ENCODE data around the gene L1CAM. TPM values are rescaled to one million over a fixed set of nuclear protein-coding genes. Genes with fewer than 3 reads are reported as not detected.

L1CAM gene, protein sequence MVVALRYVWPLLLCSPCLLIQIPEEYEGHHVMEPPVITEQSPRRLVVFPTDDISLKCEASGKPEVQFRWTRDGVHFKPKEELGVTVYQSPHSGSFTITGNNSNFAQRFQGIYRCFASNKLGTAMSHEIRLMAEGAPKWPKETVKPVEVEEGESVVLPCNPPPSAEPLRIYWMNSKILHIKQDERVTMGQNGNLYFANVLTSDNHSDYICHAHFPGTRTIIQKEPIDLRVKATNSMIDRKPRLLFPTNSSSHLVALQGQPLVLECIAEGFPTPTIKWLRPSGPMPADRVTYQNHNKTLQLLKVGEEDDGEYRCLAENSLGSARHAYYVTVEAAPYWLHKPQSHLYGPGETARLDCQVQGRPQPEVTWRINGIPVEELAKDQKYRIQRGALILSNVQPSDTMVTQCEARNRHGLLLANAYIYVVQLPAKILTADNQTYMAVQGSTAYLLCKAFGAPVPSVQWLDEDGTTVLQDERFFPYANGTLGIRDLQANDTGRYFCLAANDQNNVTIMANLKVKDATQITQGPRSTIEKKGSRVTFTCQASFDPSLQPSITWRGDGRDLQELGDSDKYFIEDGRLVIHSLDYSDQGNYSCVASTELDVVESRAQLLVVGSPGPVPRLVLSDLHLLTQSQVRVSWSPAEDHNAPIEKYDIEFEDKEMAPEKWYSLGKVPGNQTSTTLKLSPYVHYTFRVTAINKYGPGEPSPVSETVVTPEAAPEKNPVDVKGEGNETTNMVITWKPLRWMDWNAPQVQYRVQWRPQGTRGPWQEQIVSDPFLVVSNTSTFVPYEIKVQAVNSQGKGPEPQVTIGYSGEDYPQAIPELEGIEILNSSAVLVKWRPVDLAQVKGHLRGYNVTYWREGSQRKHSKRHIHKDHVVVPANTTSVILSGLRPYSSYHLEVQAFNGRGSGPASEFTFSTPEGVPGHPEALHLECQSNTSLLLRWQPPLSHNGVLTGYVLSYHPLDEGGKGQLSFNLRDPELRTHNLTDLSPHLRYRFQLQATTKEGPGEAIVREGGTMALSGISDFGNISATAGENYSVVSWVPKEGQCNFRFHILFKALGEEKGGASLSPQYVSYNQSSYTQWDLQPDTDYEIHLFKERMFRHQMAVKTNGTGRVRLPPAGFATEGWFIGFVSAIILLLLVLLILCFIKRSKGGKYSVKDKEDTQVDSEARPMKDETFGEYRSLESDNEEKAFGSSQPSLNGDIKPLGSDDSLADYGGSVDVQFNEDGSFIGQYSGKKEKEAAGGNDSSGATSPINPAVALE
- total RNA-seq (2014; rRNA removed; shearing (Covaris generic); ENCODE audit: low replicate concordance): 0.30 TPM in 1 of 2 replicates, not detected in the other

DNA sequence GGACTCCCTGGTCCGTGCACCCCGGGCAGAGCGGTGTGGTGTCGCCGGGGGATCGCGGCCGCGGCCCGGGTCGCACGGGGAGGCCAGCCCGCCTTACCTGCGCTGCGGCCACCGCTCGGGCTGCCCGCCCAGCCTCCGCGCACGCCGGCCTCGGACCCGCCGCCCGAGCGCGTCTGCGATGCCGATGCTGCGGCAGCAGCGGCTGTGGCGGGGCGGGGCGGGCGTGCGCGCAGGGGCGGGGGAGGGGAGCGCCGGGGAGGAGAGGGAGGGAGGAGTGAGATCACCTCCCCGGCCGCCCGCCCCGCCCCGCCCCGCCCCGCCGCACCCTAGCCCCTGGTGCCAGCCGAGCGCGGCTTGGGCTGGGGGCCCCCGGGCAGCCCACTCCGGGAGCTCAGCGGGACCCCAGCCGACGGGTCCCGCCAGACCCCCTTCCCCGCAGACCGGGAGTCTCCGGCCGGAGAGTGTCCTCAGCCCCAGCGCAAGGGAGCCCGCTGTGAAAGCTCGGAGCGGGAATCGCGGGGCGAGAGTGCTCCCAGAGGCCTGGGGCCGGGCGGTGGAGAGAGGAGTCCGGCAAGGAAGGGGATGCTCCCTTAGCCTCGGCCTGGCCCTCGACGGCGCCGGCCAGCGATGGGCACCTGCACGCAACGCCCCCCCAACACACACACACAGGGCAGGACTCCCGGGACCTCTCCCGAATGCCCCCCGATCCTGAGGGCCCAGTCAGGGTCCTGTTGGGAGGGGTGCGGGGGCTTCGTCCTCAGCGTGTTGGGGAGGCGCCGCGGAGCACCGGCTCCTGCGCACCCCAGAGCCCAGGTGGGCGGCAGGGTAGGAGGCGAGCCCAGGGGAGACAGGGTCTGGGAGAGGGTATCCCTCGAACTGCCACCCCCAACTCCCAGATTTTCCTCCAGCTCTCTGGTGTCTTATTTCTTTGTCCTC, at the start of gene L1CAM:
Gene L1CAM, minus strand, starts transcription at position 206 of the 936 bp plus-strand sequence. CDS start 10,337 bp downstream, outside the sequence.
- Histone ChIP-seq H3K9me3 (no peaks in the 10 kb centered on the region), H3K36me3 (no peaks in the 10 kb centered on the region), H3K27me3 (peaks cover 6% of the 10 kb centered on the region; the same call in 1 of the 2 replicates), H3K4me3 (no peak within 1 kb of the TSS)
- no peak for DNase-seq

DNA sequence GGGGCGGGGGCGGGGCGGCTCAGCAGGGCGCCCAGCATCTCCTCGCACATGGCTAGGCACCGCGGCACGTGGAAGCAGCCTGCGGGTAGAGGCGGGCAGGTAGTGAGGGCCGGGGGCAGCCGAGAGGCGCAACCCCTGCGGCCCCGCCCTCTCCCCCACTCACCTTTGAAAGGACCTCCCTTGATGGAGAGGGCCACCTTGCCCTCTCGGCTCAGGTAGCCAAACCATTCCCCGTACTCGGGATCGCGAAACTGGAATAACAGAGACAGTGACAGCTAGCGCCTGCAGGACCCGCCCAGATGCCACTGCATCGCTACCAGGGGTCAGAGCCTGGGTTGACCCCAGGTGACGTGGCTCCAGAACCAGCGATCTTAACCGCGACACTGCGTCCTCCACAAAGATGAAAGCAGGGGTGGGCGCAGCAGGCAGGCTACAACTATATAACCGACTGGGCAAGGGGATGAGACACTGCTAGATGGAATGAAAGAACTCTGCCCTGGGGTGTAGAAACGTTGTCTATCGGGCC, 49.4 kb upstream of the L1CAM start:
- Histone ChIP-seq H3K36me3 (peaks cover 4% of the 10 kb centered on the region; the same call in 1 of the 2 replicates), H3K4me3 (peak overlapping the region; percentile 28), H3K27me3 (no peaks in the 10 kb centered on the region), H3K9me3 (no peaks in the 10 kb centered on the region)
- DNase-seq: no peak

DNA sequence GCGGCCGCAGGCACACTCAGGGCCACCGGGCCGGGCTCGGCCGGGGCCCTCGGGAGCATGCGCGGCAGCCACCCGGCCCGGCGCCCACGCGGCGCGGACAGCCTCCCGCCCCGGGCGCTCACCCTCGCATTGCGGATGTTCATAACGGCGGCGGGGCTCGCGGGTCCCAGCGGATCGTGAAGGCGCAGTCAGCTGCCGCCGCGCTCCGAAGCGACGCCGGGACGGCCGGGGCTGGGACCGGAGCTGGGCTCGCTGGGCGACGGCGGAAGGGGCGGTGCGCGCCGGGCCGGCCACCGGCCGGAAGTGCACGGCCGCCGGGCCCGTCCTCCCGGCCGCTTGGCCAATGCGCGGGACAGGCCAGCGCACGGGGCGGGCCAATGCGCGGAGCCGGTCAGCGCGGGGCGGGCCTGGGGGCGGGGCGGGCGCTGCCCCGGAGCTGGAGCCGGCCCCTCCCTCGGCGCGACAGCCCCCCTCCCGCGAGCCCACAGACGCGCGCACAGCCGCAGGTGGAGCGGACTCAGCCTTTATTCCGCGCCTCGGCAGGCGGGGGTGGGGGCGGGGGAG, 48.9 kb upstream of the L1CAM start, which contains the start of gene NAA10:
Gene NAA10, minus strand, starts transcription at position 276 of the 564 bp plus-strand sequence. Its CDS starts 133 bp downstream, at position 143.
- Histone ChIP-seq H3K4me3 (peak within 1 kb of the TSS; percentile 65), H3K27me3 (no peaks in the 10 kb centered on the region), H3K9me3 (no peaks in the 10 kb centered on the region), H3K36me3 (peaks cover 4% of the 10 kb centered on the region; the same call in 1 of the 2 replicates)
- DNase-seq: peak; percentile 76

DNA sequence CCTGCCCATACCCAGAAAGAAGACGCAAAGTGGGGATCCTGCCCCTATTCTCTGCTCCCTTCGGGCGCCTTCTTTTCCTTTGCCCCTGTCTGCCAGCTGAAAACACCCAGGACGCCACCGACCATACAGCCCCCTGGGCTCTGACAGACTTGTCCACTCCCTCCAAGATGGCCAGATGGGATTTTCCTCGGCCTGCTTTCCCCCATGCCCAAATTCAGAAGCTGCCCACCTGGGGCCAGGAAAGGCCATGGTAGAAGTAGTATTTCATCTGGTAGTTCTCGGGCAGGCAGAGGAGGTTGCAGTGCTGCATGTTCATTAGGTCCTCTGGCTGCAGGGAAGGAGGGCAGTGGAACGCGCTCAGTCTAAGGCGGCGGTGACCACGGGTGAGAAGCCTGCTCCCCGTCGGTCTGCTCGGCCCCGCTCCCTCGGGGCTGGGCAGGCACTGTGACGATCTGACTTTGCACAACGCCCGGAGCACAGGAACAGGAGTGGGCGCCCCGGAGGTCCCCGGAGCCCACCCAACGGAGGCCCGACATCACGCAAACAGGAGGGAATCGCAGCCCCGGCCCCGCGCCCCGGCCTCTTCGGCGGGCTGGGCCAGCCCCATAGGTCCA, 48.3 kb upstream of the L1CAM start:
- DNase-seq: no peak
- Histone ChIP-seq H3K9me3 (no peaks in the 10 kb centered on the region), H3K4me3 (peak overlapping the region; percentile 65), H3K27me3 (no peaks in the 10 kb centered on the region), H3K36me3 (peaks cover 4% of the 10 kb centered on the region; the same call in 1 of the 2 replicates)

DNA sequence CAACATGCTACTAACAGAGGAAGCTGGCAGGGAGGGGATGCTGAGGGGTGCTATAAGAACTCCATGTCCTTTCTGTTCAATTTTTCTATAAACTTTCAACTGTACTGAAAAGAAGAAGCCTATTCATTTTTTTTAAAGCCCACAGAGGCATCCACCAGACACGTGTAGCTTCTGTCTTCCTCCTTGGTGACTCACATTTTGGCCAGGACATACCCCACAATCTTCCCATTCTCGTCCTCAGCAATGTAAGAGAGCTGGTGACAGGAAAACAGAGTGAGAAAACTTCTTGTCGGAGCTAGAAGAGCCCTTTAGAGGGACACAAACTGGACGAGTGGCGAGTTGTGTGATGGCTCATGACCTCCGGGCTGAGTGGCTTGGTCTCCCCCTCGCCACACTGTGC, 47.8 kb upstream of the L1CAM start:
- H3K9me3 ChIP-seq: no peaks in the 10 kb centered on the region
- no peaks in the 10 kb centered on the region for H3K27me3 ChIP-seq
- DNase-seq: no peak
- peaks cover 4% of the 10 kb centered on the region; the same call in 1 of the 2 replicates for H3K36me3 ChIP-seq
- peak overlapping the region; percentile 65 for H3K4me3 ChIP-seq

DNA sequence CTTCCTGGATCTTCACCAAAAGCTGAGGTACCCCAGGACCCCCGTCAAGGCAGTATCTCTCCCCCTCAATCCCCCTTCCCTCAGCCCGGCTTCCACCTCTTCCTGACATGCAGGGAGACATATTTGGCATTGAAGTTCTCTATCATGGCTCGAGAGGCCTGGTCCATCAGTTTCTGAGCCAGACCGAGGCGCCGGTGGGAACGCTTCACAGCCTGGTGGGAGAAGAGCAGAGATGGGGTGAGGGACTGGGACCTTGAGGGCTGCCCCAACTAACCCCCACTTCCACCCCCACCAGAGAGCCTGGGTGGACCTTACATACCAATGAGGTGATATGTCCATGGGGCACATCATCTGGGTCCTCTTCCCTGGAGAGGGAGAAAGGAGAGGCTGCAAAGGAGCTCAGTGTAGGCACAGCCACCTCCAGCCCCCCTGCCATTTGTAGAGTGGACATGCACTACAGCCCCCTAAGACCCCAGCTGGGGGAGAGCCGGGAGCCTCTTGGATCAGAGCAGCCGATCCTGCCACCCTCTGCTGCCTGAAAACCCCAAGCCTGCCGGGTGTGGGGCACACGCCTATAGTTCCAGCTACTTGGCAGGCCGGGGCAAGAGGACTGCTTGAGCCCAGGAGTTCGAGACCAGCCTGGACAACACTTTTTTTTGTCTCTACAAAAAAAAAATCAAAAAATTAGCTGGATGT, 46.4 kb upstream of the L1CAM start:
- Histone ChIP-seq H3K36me3 (peaks cover 4% of the 10 kb centered on the region; the same call in 1 of the 2 replicates), H3K27me3 (no peaks in the 10 kb centered on the region), H3K9me3 (no peaks in the 10 kb centered on the region), H3K4me3 (no peak overlapping the region)
- no peak for DNase-seq

DNA sequence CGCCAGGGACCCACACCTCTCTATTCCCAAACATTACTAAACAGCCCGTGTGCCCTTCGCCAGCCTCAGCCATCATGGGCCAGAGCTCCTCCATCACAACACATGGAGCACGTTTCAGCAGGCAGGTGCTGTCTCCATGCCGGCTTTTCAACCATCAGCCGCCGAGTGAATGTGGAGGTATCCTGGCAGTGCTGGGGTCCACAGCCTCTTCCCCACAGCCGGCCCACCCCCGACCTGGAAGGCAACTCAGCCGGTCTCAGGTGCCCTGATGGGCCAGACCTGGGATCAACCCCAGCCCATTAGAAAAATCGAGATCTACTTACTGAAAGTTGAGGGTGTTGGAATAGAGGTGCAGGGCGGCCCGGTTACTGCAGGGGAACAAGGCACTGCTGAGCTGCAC, 45.8 kb upstream of the L1CAM start:
- no peak for DNase-seq
- Histone ChIP-seq H3K4me3 (no peak overlapping the region), H3K27me3 (no peaks in the 10 kb centered on the region), H3K9me3 (no peaks in the 10 kb centered on the region), H3K36me3 (peaks cover 4% of the 10 kb centered on the region; the same call in 1 of the 2 replicates)

DNA sequence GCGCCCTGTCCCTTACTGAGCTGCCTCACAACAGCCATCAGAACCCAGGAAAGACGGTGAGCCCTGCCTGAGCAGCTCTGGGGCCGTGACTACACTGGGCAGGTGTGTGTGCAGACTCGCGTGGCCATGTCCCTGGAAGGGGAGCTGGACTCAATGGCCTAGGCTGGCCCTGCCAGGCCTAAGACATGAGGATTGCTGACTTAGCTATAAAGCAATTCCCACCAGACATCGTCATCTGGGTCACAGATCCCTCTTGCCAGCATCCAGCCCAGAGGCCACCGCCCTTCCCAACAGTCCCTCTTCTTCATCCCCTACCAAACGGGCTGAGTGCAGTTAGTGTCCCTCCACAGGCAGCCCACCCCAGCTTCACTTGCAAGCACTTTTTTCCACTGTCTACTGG, 45.2 kb upstream of the L1CAM start:
- DNase-seq: no peak
- Histone ChIP-seq H3K4me3 (no peak overlapping the region), H3K36me3 (peaks cover 4% of the 10 kb centered on the region; the same call in 1 of the 2 replicates), H3K27me3 (no peaks in the 10 kb centered on the region), H3K9me3 (no peaks in the 10 kb centered on the region)

DNA sequence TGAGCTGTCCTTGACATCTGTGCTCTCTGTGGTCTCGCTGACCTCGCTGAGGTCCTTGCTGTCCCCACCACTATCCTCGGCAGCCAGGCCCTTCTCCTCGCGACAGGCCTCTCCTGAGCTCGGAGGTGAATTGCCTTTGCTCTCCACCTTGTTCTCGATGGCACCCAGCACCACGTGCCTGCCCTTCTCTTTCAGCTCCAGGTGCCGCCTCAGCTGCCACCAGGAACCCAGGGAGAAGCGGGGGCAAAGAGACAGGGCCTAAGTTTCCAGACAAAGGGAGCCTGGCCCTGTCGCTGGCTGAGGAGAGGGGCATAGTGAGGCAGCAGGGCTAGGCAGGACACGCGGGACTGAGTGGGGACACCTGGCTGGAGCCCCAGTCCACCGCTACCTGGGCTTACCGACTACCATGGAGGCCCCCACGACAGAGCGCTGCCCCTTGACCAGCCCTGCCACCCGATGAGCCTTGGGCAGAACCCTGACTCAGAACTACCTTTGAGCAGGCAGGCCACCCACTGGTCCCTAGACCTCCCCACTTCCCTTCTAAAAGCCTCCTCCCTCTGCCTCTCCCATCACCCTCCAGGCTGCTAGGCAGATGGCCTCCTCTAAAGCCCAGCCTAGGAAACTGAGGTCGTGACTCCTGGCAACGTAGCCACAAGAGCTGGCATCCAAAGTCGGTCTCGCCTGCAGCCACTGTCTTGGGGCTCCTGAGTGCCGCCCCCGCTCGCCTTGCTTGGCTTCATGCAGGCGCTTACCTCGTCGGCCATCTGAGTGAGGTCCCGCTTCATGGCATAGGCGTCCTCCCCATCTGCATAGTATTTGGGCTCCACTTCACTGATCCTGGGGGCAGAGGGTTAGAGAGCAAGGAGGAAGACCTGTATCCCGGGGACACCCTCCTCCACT, 44.3 kb upstream of the L1CAM start:
- no peak for DNase-seq
- Histone ChIP-seq H3K27me3 (no peaks in the 10 kb centered on the region), H3K9me3 (no peaks in the 10 kb centered on the region), H3K36me3 (peaks cover 4% of the 10 kb centered on the region; the same call in 1 of the 2 replicates), H3K4me3 (no peak overlapping the region)

DNA sequence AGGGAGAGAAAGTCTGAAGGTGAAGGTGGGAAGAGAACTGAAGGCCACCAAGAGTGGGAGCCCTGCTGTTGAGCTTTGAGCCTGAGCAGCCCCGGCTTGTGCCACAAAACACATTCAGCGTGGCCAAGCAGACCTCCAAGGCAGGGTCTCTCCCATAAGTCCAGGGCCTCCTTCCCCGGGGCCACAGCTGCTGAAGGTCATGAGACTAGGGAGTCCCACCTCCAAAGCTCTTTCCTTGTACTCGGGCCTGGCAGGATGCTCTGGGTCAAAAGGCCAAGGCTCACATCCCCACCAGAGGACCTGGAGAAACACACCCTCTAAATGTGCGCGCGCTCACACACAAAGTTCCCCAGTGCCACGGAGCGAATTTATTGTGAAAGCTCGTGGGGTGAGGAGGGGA, 43.6 kb upstream of the L1CAM start:
- H3K27me3 ChIP-seq: no peaks in the 10 kb centered on the region
- H3K4me3 ChIP-seq: no peak overlapping the region
- no peak for DNase-seq
- H3K36me3 ChIP-seq: peaks cover 4% of the 10 kb centered on the region; the same call in 1 of the 2 replicates
- H3K9me3 ChIP-seq: no peaks in the 10 kb centered on the region

DNA sequence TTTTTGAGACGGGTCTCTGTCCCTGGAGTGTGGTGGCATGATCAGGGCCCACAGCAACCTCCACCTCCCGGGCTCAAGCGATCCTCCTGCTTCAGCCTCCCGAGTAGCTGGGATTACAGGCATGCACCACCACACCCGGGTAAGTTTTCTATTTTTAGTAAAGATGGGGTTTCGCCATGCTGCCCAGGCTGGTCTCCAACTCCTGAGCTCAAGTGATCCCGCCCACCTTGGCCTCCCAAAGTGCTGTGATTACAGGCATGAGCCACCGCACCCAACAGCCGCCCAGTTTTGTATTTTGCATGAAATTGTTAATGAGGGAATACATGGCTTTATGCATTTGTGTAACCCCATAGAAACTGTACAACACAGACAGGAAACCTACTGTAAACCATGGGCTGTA, 42.9 kb upstream of the L1CAM start:
- H3K4me3 ChIP-seq: no peak overlapping the region
- DNase-seq: no peak
- no peaks in the 10 kb centered on the region for H3K9me3 ChIP-seq
- H3K27me3 ChIP-seq: no peaks in the 10 kb centered on the region
- H3K36me3 ChIP-seq: peaks cover 4% of the 10 kb centered on the region; the same call in 1 of the 2 replicates

DNA sequence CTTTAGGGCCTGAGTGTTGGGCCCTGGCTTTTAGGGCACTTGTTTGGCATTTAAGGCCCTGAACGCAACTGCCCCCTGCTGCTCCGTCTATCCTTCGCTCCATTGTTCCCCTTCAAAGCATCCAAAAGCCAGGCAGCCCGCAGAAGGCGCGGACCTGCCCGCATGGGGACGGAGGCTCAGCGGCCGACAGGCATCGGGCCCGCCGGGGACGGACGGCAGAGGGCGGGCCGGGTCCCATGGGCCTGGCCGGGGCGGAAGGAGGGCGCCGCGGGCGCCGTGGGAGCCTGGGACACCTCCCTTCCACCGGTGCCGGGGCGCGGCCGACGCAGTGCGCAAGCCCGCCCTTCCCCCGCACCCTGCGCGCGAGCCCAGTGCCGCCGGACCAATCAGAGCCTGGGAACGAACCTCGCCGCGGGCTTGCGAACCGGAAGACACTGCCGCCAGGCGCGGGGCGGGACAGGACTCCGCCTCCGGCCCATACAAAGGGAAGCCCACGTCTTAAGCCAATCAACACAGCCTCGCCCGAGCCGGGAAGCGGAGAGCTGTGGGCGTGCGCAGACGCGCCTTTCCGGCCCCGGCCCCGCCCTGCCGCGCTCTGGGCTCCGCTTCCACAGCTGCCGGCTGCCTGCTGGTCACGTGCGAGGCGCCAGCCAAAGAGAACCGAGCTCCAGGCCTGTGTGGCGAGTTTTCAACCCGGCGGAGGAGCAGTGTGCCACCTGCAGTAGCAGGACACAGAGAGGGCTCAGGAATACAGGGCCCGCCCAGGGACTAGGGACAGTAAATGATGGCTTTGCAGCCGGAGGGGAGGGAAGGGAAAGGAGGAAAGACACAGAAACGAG, 42.2 kb upstream of the L1CAM start:
- Histone ChIP-seq H3K4me3 (peak overlapping the region; percentile 71), H3K9me3 (no peaks in the 10 kb centered on the region), H3K27me3 (no peaks in the 10 kb centered on the region), H3K36me3 (peaks cover 4% of the 10 kb centered on the region; the same call in 1 of the 2 replicates)
- DNase-seq: peak; percentile 95
